ENCODE measurements around the gene GJD4. TPM values are rescaled to one million over a fixed set of nuclear protein-coding genes. Genes with fewer than 3 reads are reported as not detected.

GJD4 gene
- polyA plus RNA-seq, 1 experiment: not detected

- CTCF ChIA-PET: no interaction called here
- POLR2A ChIA-PET: no interaction called here
- Histone ChIP-seq H3K4me3 (ENCODE audit: low read depth, low read length) (no peak overlapping the region), H3K36me3 (ENCODE audit: control insufficient read depth, insufficient read depth, low read length) (peaks cover 11% of the 10 kb centered on the region), H3K27me3 (ENCODE audit: control insufficient read depth, insufficient read depth, low read length) (no peaks in the 10 kb centered on the region)
- no peak for TF ChIP-seq CTCF (IDR thresholded peaks at IDR 0.05; ENCODE audit: insufficient read depth, low read depth, low read length)
- no peak for DNase-seq (ENCODE audit: low read depth)
Observed at GRCh38 chr10:35568483-35569015, 36.6 kb upstream of the GJD4 start.

GRCh38 chr10:35569111-35569707 is 35.9 kb upstream of the GJD4 start:
- no peak for DNase-seq (ENCODE audit: low read depth)
- CTCF ChIA-PET: no interaction called here
- Histone ChIP-seq H3K36me3 (ENCODE audit: control insufficient read depth, insufficient read depth, low read length) (peaks cover 11% of the 10 kb centered on the region), H3K27me3 (ENCODE audit: control insufficient read depth, insufficient read depth, low read length) (no peaks in the 10 kb centered on the region), H3K4me3 (ENCODE audit: low read depth, low read length) (no peak overlapping the region)
- no peak for TF ChIP-seq CTCF (IDR thresholded peaks at IDR 0.05; ENCODE audit: insufficient read depth, low read depth, low read length)
- POLR2A ChIA-PET: no interaction called here

- CTCF ChIA-PET: no interaction called here
- no peak for TF ChIP-seq CTCF (IDR thresholded peaks at IDR 0.05; ENCODE audit: insufficient read depth, low read depth, low read length)
- Histone ChIP-seq H3K4me3 (ENCODE audit: low read depth, low read length) (no peak overlapping the region), H3K36me3 (ENCODE audit: control insufficient read depth, insufficient read depth, low read length) (peaks cover 12% of the 10 kb centered on the region), H3K27me3 (ENCODE audit: control insufficient read depth, insufficient read depth, low read length) (no peaks in the 10 kb centered on the region)
- POLR2A ChIA-PET: no interaction called here
- DNase-seq (ENCODE audit: low read depth): no peak
Observed at GRCh38 chr10:35569836-35570235, 35.3 kb upstream of the GJD4 start.

- Histone ChIP-seq H3K4me3 (ENCODE audit: low read depth, low read length) (no peak overlapping the region), H3K36me3 (ENCODE audit: control insufficient read depth, insufficient read depth, low read length) (peaks cover 12% of the 10 kb centered on the region), H3K27me3 (ENCODE audit: control insufficient read depth, insufficient read depth, low read length) (no peaks in the 10 kb centered on the region)
- ChIA-PET CTCF (no interaction called here), POLR2A (no interaction called here)
- no peak for DNase-seq (ENCODE audit: low read depth)
- TF ChIP-seq CTCF (IDR thresholded peaks at IDR 0.05; ENCODE audit: insufficient read depth, low read depth, low read length): no peak
Observed at GRCh38 chr10:35570397-35570796, 34.7 kb upstream of the GJD4 start.

- H3K27me3 ChIP-seq (ENCODE audit: control insufficient read depth, insufficient read depth, low read length): no peaks in the 10 kb centered on the region
- ChIA-PET CTCF (interaction anchor here (0.9 to 2.0 kb wide), 2 partner anchors 9 to 16 kb away, joined by 3 to 7 read pairs; no protein-coding TSS in a partner anchor), POLR2A (no interaction called here)
- no peak overlapping the region for H3K4me3 ChIP-seq (ENCODE audit: low read depth, low read length)
- H3K36me3 ChIP-seq (ENCODE audit: control insufficient read depth, insufficient read depth, low read length): peaks cover 10% of the 10 kb centered on the region
- TF ChIP-seq CTCF (IDR thresholded peaks at IDR 0.05; ENCODE audit: insufficient read depth, low read depth, low read length): no peak
- DNase-seq (ENCODE audit: low read depth): no peak
Observed at GRCh38 chr10:35572583-35572982, 32.6 kb upstream of the GJD4 start.

Measured in BJ (cell line).